Stimulated activated CD8-positive, alpha-beta memory T cell treated with anti-CD3 and anti-CD28 coated beads, Interleukin-7, amount 100 ng/mL, for 24 hours (primary cell): ENCODE data around the gene FOXRED2.

ENCODE experiments used
- DNase-seq: peaks from one replicate; pipeline ENCODE4 v3.0.0-alpha.2; 2020; ENCODE audit warnings: low read depth

The FOXRED2 gene

DNA sequence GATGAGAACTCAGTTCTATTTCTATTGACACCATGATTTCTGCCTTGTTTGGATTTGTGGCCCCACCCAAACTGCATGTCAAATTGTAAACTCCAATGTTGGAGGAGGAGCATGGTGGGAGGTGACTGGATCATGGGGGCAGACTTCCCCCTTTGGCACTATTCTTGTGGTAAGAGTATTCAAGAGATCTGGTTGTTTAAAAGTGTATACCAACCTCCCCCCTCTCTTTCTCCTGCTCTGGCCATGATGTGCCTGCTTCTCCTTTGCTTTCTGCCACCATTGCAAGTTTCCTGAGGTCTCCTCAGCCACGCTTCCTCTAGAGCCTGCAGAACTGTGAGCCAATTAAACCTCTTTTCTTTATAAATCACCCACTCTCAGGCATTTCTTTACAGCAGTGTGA lies 7.9 kb upstream of the FOXRED2 start:
- no peak for DNase-seq

DNA sequence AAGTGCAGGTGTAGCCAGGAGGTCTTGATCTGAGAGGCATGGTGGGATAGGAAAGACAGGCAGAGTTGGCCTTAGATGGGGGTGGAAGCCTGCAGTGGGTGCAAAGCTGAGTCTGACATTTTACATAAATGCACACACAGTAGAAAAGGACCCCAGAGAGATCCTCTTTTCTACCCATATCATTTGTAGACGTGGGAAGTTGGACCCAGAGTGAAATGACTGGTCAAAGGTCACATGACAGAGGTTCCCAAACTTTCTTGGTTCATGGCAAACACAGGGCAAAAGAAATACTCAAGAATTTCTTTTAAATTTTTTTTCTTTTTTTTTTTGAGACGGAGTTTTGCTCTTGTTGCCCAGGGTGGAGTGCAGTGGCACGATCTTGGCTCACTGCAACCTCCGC lies 6.2 kb upstream of the FOXRED2 start:
- no peak for DNase-seq

- DNase-seq: no peak
Observed at GRCh38 chr22:36512333-36512732, 5.5 kb upstream of the FOXRED2 start.

DNA sequence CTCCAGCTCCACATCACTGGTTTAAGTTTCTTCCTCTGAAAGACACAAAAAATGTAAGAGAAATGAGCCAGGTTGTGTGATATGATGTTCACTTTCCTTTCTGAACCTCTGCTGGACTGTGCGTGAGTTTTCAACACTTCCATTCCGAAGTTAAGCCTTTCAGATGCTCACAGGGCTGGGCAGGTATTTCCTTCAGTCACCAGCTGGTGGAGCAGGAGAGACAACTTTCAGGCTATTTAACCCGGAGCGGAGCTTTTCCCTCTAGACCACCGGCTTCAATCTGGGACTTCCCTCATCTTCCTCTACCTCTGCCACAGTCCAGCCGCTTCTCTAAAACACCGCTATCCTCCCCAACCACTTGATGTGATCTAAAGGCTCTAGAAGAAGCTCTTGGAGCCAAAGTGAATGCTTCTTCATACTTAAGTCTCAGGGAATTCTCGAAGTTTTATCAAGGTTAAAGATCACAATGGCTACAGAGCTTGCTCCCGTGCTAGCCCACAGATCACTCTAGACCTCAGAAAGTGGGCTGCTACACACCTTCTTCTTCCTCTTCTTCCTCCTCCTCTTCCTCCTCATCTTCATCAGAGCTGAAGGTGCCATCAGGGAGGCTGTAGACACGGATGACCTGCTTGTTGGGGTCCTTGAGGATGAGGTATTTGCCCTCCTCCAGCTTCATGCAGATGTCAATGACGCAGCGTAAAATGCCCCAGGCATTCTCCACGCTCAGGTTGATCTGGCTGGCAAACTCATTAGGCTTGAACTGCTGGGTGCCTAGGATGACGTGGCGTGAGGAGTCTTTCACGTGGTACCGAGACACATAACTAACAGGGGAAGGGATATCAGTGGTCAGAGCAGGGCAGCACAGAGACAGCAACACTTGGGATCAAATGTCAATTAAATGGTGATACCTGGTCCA lies 4.4 kb upstream of the FOXRED2 start:
- no peak for DNase-seq

DNA sequence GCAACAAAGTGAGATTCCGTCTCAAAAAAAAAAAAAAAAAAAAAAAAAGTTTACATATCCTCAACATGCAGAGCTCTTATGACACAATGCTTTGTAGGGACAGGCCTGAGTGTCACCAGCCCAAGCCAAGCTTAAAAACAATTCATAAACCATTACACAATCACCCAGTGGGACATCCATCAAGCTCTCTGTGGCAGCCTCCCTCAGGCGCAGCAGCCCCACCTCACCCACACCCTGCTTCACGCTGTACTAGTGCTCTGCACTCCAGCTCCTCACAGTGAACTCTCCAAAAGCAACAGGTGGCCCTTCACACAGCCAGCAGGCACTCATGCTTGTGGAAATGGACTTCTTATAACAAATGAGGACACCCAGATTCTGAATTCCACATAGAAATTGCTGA lies 3.5 kb upstream of the FOXRED2 start:
- no peak for DNase-seq

GRCh38 chr22:36507518-36508010 lies 724 bp upstream of the FOXRED2 start:
- DNase-seq: no peak

DNA sequence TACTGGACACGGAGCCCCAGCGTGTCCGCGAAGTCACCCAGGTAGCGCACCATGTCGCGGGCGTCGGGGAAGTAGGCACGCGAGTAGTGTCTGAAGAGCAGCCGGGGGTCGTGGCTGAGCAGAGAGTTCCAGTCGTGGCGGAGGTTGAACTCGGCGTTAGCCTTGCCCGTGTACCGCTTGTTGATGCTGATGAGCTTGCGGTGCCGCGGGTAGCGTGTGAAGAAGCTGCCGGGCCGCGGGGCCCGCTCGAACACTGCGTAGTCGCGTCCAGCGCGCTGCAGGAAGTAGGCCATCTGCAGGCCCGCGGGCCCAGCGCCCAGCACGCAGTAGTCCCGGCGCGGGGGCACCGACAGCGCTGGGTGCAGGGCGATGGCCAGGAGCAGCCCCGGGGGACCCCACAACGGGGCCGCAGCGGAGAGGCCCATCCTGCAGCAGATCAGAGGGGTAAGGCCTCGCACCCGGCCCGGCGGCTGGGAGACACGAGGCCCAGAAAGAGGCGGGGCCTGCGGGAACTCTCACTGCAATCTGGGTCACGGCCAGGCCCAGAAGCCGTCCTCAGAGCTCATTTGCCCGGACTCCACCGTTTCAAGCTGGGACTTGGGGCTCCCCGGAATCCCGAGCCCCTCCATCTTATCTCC lies 723 bp downstream of the FOXRED2 start:
- DNase-seq: no peak

DNA sequence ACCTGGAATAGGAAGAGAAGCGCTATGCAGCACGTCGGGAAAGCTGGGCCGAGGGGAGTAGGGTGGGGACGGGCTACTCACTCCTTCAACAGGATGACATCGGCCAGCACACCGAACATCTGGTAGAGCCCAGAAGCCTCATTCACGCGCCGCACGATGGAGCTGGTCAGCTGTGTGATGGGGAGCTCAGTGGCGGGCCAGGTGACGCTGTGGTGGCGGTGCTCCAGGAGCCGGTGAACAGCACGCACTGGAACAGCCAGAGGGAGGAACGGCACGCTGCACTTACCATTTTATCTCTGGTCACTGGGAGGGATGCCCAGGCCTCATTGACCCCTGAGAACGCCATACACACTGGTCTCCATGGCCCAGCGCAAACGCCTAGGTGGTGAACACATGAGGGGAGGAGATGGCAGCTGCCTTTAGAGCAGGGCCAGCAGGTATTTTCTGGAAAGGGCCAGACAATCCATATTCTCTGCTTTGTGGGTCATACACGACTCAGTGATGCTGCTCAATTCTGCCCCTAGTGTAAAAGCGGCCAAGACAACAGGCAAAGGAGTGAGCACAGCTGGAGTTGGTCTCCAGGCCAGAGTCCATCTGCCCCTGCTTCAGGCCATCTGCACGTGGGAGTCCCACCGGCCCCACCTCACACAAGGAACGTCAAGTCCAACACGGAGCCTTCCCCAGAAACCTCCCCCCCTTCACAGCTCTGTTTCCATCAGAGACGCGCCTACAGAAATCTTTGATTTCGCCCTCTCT lies 8.8 kb downstream of the FOXRED2 start:
- DNase-seq: no peak

DNA sequence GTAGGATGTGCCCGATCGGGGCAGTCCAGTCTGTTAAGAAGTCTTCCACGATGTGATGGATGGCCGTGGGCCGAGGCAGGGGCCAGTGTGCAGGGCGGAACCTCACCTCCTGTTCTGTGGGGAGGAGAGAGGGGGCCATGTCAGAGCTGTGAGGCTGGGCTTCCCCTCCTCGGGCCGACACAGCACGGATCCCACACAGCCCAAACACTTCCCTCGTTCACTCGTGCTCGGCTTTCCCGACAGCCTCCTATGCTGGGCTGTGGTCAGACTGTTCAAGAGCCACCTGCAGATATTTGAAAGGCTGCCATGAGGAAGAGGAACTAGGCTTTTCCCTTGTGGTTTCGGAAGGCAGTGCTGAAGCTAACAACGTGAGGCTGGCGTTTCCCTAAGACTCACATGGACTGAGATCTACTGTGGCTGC lies 13.1 kb downstream of the FOXRED2 start:
- DNase-seq: no peak

GRCh38 chr22:36492109-36492508 lies 14.7 kb downstream of the FOXRED2 start:
- DNase-seq: no peak

GRCh38 chr22:36491155-36491554 lies 15.7 kb downstream of the FOXRED2 start:
- no peak for DNase-seq

DNA sequence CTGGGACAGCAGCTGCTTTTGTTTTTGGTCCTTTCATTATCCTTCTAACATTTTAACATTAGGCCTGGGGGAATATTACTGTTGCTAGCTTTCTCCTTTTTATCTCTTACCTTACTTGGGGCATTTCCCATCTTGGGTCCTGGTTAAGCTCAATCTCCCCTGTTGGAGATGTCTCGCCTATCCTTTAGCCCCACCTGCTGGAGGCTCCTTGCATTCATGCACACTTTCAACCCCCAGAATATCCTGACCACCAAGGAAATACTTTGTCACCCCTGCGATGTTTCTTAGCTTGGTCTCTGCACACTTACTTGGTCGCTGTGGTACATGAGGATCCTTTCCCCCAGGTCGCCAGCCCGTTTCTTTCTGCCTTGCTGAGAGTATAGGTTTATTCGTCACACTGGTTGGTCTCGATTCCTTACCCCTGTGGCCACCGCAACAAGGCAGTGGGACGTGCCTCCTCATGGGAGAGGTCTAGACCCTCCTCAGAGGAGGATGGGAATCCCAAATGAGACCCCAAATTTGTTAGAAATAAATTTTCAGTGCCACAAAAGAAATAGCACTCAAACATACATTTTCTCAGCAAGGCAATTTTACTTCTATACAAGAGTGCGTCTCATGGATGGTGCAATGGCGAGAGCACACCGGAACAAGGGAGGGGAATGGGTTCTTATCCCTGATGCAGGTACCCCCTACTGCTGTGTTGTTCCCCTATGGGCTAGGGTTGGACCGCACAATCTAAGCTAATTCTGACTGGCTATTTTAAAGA lies 20.0 kb downstream of the FOXRED2 start:
- peak; percentile 30 for DNase-seq

DNA sequence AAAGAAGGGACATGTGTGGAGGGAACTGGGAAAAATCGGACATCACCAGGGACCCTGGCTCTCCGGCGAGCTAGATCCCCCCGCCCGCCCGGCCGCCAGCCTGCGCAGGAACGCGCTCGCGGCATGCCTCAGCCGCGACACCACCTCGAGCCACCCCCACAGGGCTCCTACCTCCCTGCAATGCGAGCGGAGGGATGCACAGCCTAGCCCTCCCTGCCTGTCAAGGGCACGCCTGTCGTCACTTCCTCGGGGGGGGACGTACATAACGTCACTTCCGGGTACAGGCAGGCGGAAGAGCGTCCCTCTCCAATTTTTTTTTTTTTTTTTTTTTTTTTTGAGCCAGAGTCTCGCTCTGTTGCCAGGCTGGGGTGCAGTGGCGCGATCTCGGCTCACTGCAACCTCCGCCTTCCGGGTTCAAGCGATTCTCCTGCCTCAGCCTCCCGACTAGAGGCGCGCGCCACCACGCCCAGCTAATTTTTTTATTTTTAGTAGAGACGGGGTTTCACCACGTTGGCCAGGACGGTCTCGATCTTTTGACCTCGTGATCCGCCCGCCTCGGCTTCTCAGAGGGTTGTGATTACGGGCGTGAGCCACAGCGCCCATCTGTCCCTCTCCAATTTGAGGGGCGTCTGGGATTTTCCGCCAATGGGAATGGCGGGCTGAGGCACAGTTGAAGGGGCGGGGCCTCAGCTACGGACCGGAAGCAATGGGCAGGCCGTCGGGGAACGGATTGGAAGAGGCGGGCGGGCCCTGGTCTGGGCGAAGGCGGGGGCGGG lies 25.3 kb downstream of the FOXRED2 start, which contains the start of gene TXN2:
TSS of gene TXN2 (minus strand) at position 248 of the 776 bp plus-strand sequence. CDS start 803 bp downstream, outside the sequence.
- DNase-seq: peak; percentile 93

- no peak for DNase-seq
Observed at GRCh38 chr22:36480941-36481392, 25.9 kb downstream of the FOXRED2 start.

DNA sequence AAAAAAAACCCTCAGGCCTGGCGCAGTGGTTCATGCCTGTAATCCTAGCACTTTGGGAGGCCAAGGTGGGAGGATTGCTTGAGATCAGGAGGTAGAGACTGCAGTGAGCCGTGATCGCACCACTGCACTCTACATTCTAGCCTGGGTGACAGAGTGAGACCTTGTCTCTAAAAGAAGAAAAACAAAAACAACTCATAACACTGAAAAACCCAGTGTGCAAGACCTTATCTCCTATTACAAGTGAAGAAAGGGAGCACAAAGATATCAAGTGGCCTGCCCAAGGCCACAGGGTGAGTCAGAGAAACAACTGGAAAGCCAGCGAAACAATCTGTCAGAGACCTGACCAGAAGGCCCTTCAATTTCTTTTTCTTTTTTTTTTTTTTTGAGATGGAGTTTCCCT lies 27.9 kb downstream of the FOXRED2 start:
- DNase-seq: no peak

GRCh38 chr22:36475341-36475740 lies 31.5 kb downstream of the FOXRED2 start:
- DNase-seq: no peak

DNA sequence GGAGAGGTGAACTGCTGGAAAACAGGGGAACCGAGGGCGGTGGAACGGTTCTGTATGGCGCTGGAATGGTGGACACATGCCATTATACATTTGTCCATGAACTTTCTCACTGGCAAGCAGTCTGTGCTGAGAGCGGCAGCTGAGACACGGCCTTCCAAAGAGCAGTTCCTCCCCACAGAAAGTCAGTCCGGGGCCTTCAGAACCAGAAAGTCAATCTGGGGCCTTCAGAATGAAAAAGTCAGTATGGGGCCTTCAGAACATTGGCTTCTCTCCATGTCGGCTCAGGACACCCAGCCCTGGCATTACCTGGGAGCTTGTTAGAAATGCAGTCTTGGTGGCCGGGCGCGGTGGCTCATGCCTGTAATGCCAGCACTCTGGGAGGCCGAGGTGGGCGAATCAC lies 34.2 kb downstream of the FOXRED2 start:
- no peak for DNase-seq

DNA sequence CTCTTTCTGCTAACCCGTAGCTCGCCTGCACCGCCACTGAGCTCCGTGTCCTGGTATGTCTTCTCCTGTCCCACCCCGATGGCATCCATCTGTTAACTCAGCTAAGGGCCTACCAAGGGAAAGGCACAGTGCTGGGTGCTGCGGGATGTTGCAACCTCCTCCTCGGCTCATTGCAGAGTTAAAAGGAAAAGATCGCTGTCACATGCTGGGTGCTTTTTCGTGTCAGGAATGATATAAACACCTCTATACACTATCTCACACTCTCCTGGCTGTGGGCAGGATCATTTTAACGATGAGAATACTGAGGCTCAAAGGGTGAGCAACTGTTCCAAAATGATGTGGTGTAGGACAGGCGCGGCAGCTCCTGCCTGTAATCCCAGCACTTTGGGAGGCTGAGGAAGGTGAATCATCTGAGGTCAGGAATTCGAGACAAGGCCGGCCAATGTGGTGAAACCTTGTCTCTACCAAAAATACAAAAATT lies 35.5 kb downstream of the FOXRED2 start:
- no peak for DNase-seq

- DNase-seq: no peak
Observed at GRCh38 chr22:36470994-36471331, 35.9 kb downstream of the FOXRED2 start.

DNA sequence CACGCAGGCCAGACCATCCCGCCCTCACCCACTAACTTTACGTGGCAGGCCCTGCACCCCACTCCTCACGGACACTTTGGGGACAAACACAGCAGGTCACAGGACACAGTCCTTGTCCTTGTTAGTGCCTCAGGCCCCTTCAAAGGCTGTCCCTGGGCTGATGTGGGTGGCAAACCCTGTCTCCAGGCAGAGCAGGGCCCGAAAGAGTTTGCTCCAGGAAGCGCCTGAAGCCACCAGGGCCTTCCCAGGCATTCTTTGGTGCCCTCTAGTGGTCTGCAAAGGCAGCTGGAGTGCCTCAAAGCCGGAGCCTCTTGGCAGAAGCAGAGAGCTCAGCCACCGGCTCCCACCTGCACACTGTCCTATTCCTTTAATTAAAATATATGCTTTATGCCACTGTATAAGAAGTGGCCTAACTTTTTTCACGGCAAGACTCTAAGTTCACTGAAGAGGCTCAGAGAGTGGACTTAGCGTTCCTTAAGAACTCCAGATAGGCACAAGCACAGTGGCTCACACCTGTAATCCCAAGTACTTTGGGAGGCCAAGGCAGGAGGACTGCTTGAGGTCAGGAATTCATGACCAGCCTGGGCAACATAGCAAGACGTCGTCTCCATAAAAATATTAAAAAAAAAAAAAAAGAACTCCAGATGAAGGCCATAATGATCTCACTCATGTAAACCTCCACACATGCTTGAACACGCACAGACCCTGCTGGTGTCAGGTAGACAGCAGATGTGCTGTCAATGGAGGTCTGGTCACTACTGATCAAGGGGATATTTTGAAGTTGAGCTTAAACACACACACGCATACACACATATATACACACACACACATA lies 36.5 kb downstream of the FOXRED2 start:
- DNase-seq: peak; percentile 48
